ENCODE data around the gene LYL1. TPM values are rescaled to one million over a fixed set of nuclear protein-coding genes. Genes with fewer than 3 reads are reported as not detected.

Gene LYL1
- total and polyA plus RNA-seq, 2 donors (not counting 1 experiment from before 2014, with no cell fraction given): 112 to 125 TPM

- H3K4me3 Mint-ChIP-seq: no peak overlapping the region
- intact Hi-C loops (cut with micrococcal nuclease): no loop called here
- ChIA-PET POLR2A (no interaction called here), CTCF (interaction anchor here (1.0 to 3.9 kb wide), 2 partner anchors 11 to 16 kb away, joined by 3 to 25 read pairs; no protein-coding TSS in a partner anchor)
- no peaks in the 10 kb centered on the region for H3K9me3 Mint-ChIP-seq (ENCODE audit: insufficient read depth)
- TF ChIP-seq EZH2 (IDR thresholded peaks at IDR 0.05; ENCODE audit: borderline replicate concordance, insufficient read depth, low read depth, low read length, poor library complexity, severe bottlenecking): no peak
- no peak for TF ChIP-seq CTCF (IDR thresholded peaks at IDR 0.05)
- Histone ChIP-seq H3K4me1 (ENCODE audit: control insufficient read depth in 2 of 2, insufficient read depth in 2 of 2, low read length in 2 of 2) (peaks cover 9% of the 10 kb centered on the region in 2 donors), H3K27me3 (replicated peaks in 1 of 4; ENCODE audit: control extremely low read depth in 1 of 4, control insufficient read depth in 3 of 4, insufficient read depth in 4 of 4, low read length in 3 of 4) (peaks cover 0 to 31% (median 11%) of the 10 kb centered on the region in 4 experiments), H4K20me1 (ENCODE audit: control insufficient read depth, insufficient read depth, low read length, poor library complexity, severe bottlenecking) (no peaks in the 10 kb centered on the region), H3K36me3 (replicated peaks in 1 of 2; ENCODE audit: control extremely low read depth in 1 of 2, control insufficient read depth in 1 of 2, extremely low read depth in 1 of 2, insufficient read depth in 2 of 2, low read length in 1 of 2) (no peaks in the 10 kb centered on the region), H3K27ac (ENCODE audit: low read length in 2 of 2) (no peak overlapping the region), H3K9ac (ENCODE audit: low read length) (no peak overlapping the region), H3K4me3 (ENCODE audit: control extremely low read depth in 1 of 5, extremely low read depth in 1 of 5, insufficient read depth in 1 of 5, low read depth in 2 of 5, low read length in 4 of 5) (no peak overlapping the region), H3K9me3 (ENCODE audit: control extremely low read depth in 1 of 3, control insufficient read depth in 2 of 3, insufficient read depth in 1 of 3, low read length in 2 of 3) (peaks cover 0 to 3% (median 0%) of the 10 kb centered on the region in 3 donors), H2AFZ (ENCODE audit: insufficient read depth, low read depth, low read length, poor library complexity, severe bottlenecking) (no peak overlapping the region), H3K79me2 (ENCODE audit: control insufficient read depth, insufficient read depth, low read length) (no peaks in the 10 kb centered on the region), H3K4me2 (replicated peaks; ENCODE audit: low read depth, low read length, poor library complexity, severe bottlenecking) (no peak overlapping the region)
- ATAC-seq (ENCODE audit: low read depth) (no peak), DNase-seq (no peak)
- peaks cover 5% of the 10 kb centered on the region for H3K4me1 Mint-ChIP-seq
- peaks cover 44% of the 10 kb centered on the region for H3K27me3 Mint-ChIP-seq
- H3K27ac Mint-ChIP-seq: no peak overlapping the region
- 82% methylated on average over 4 of the region's 4 CpGs for WGBS (ENCODE audit: insufficient coverage)
These were observed 52.4 kb downstream of the LYL1 start for GRCh38 chr19:13050274-13050673.

Other genes starting within 250 kb of the LYL1 start
- gene DNASE2, start 221.4 kb downstream of the LYL1 start, total RNA-seq: 26.6 and 30.8 TPM in 2 replicates
- gene DNASE2, start 221.4 kb downstream of the LYL1 start, polyA plus RNA-seq: 24.9 and 25.9 TPM in 2 replicates
- gene KLF1, start 215.7 kb downstream of the LYL1 start, total RNA-seq: not detected in 2 replicates
- gene KLF1, start 215.7 kb downstream of the LYL1 start, polyA plus RNA-seq: not detected in 2 replicates
- 61.2 and 63.2 TPM in 2 replicates for gene GCDH, start 211.7 kb downstream of the LYL1 start, total RNA-seq
- 47.8 and 48.9 TPM in 2 replicates for gene GCDH, start 211.7 kb downstream of the LYL1 start, polyA plus RNA-seq
- not detected in 2 replicates for gene SYCE2, start 183.6 kb downstream of the LYL1 start, total RNA-seq
- 0.17 TPM in 1 of 2 replicates, not detected in the other for gene SYCE2, start 183.6 kb downstream of the LYL1 start, polyA plus RNA-seq
- gene FARSA, start 169.1 kb downstream of the LYL1 start, total RNA-seq: 50.1 and 50.9 TPM in 2 replicates
- gene FARSA, start 169.1 kb downstream of the LYL1 start, polyA plus RNA-seq: 21.2 and 26.4 TPM in 2 replicates
- gene CALR, start 164.2 kb downstream of the LYL1 start, total RNA-seq: 214 and 237 TPM in 2 replicates
- gene CALR, start 164.2 kb downstream of the LYL1 start, polyA plus RNA-seq: 385 and 709 TPM in 2 replicates
- gene RAD23A, start 157.0 kb downstream of the LYL1 start, total RNA-seq: 89.0 and 100 TPM in 2 replicates
- 106 and 123 TPM in 2 replicates for gene RAD23A, start 157.0 kb downstream of the LYL1 start, polyA plus RNA-seq
- 11.7 and 12.6 TPM in 2 replicates for gene GADD45GIP1, start 145.6 kb downstream of the LYL1 start, total RNA-seq
- 12.9 and 17.5 TPM in 2 replicates for gene GADD45GIP1, start 145.6 kb downstream of the LYL1 start, polyA plus RNA-seq
- gene DAND5, start 133.3 kb downstream of the LYL1 start, total RNA-seq: not detected in 2 replicates
- gene DAND5, start 133.3 kb downstream of the LYL1 start, polyA plus RNA-seq: not detected in 2 replicates
- gene NFIX, start 107.4 kb downstream of the LYL1 start, total RNA-seq: 4.8 and 5.6 TPM in 2 replicates
- gene NFIX, start 107.4 kb downstream of the LYL1 start, polyA plus RNA-seq: 0.45 and 0.69 TPM in 2 replicates
- gene TRMT1, start 13.9 kb upstream of the LYL1 start, total RNA-seq: 81.6 and 91.8 TPM in 2 replicates
- 281 and 284 TPM in 2 replicates for gene TRMT1, start 13.9 kb upstream of the LYL1 start, polyA plus RNA-seq
- gene NACC1, start 15.4 kb upstream of the LYL1 start, total RNA-seq: 25.9 and 30.6 TPM in 2 replicates
- 16.8 and 27.5 TPM in 2 replicates for gene NACC1, start 15.4 kb upstream of the LYL1 start, polyA plus RNA-seq
- gene STX10, start 47.5 kb upstream of the LYL1 start, total RNA-seq: 48.4 and 59.0 TPM in 2 replicates
- gene STX10, start 47.5 kb upstream of the LYL1 start, polyA plus RNA-seq: 147 and 155 TPM in 2 replicates
- 181 and 189 TPM in 2 replicates for gene IER2, start 47.6 kb upstream of the LYL1 start, total RNA-seq
- gene IER2, start 47.6 kb upstream of the LYL1 start, polyA plus RNA-seq: 869 and 2,152 TPM in 2 replicates